Thymus (tissue), 14 donors: ENCODE data around the gene C5orf46. TPM values are rescaled to one million over a fixed set of nuclear protein-coding genes. Genes with fewer than 3 reads are reported as not detected.
A peak's percentile ranks its signal among the peaks of the same experiment; 100 is the strongest.
"Not testable (repeated sequence)": the region's sequence is repeated elsewhere in the genome, so short reads cannot be mapped to it uniquely, and the experiment has no call there.

ENCODE experiments used
- DNase-seq, 9 donors: peaks; one replicate each; pipeline ENCODE4 v3.0.0-alpha.2; 2013; ENCODE audit warnings: low spot score in 9 of 9, low read depth in 6 of 9, missing footprints in 1 of 9
- H3K27ac ChIP-seq, 2 donors: one replicate each; pipeline ENCODE4 v1.5.1; 2013; ENCODE audit warnings: control low read depth in 1 of 2, low read depth in 1 of 2, low read length in 1 of 2, mild to moderate bottlenecking in 1 of 2, moderate library complexity in 1 of 2
- H3K27me3 ChIP-seq, 2 donors: one replicate each; pipeline ENCODE4 v1.5.1; 2013; ENCODE audit warnings: low read length in 1 of 2; ENCODE audit not compliant: control insufficient read depth in 2 of 2, insufficient read depth in 1 of 2
- H3K36me3 ChIP-seq, 2 donors: one replicate each; pipeline ENCODE4 v1.5.1; 2013; ENCODE audit warnings: low read length in 1 of 2, mild to moderate bottlenecking in 1 of 2, moderate library complexity in 1 of 2; ENCODE audit not compliant: control insufficient read depth in 2 of 2, insufficient read depth in 2 of 2
- H3K4me1 ChIP-seq, 2 donors: one replicate each; pipeline ENCODE4 v1.5.1; 2013; ENCODE audit warnings: low read length in 2 of 2; ENCODE audit not compliant: control insufficient read depth in 2 of 2, insufficient read depth in 2 of 2
- H3K4me3 ChIP-seq, 2 donors: one replicate each; pipeline ENCODE4 v1.5.1; 2013; ENCODE audit warnings: low read length in 2 of 2, control low read depth in 1 of 2, mild to moderate bottlenecking in 1 of 2
- H3K9me3 ChIP-seq, 2 donors: one replicate each; pipeline ENCODE4 v1.5.1; 2013; ENCODE audit warnings: low read length in 1 of 2, mild to moderate bottlenecking in 1 of 2; ENCODE audit not compliant: control insufficient read depth in 2 of 2, insufficient read depth in 1 of 2
- WGBS: extraction: QIAGEN DNeasy Blood & Tissue Kit; methylation state at CpG from one replicate; pipeline ENCODE4 v1.1.7; 2013; 5-methylcytosine and 5-hydroxymethylcytosine counted together
- long read RNA-seq, 10 donors: transcript quantifications; one replicate each; lab custom pipeline, GENCODE V29; 2026
- polyA plus RNA-seq: library from polyadenylated mRNA; stranded (reverse); fragments of 200-250 nt; gene quantifications from one replicate; pipeline ENCODE4 v1.2.3, GENCODE V29; 2013
- total RNA-seq: library from RNA; stranded (reverse); fragments of 120-200 nt; gene quantifications from one replicate; pipeline ENCODE4 v1.2.4, GENCODE V29; 2013
- donor health status: healthy.

The C5orf46 gene
- 0.14 TPM for total RNA-seq
- polyA plus RNA-seq = 2.6 TPM
- long read RNA-seq, donor 1 = 0 reads
- long read RNA-seq, donor 2 = 0 reads
- long read RNA-seq, donor 3, partial matches to known transcripts = 0 of 1 reads
- long read RNA-seq, donor 3, other reads (novel, unspliced or antisense) = 0 of 1 reads
- long read RNA-seq, donor 4 = 0 reads
- long read RNA-seq, donor 5, partial matches to known transcripts = 0 of 2 reads
- long read RNA-seq, donor 5, other reads (novel, unspliced or antisense) = 0 of 2 reads
- long read RNA-seq, donor 6 = 0 reads
- long read RNA-seq, donor 7 = 0 reads
- long read RNA-seq, donor 8 = 0 reads
- long read RNA-seq, donor 9 = 0 reads
- long read RNA-seq, donor 10 = 0 reads

DNA sequence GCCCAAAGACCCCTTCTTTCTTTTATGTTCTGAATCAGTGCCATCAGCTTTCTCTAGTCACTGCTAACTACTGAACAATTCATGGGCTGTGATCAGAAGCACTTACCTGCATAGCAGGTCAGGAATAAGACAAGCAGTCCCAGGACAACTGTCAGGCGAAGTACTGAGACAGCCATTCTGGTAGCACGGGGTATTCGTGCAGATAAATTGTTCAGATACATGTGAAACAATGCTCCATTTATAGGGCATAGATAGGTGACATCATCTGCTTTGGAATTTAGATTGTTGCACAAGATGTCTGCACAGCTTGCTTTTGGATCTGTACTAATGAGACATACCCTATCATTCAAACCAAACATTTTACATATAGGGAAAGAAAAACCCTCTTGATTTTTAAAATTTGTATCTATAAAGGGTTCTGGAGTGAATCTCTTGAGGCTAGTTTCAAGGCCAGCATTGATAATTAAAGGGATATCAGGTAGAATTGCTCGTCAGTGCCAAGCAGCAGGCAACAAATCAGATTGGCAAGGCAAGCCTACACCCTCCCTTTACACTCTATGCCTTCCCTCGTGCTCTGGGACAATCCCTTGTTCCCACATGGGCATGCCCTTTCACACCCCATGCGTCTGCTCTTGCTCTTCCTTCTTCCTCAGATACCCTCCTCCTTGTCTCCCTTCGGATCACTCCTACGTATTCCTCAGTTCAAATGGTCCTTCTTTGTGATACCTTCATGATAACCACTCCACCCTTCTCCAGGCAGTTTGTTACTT lies at the start of gene C5orf46:
C5orf46 (minus strand) TSS at position 213 of the 770 bp plus-strand sequence; CDS start at position 176, 37 bp downstream.
- Histone ChIP-seq H3K27ac (no peak within 1 kb of the TSS), H3K36me3 (no peaks in the 10 kb centered on the region), H3K27me3 (no peaks in the 10 kb centered on the region), H3K4me3 (no peak within 1 kb of the TSS), H3K9me3 (no peaks in the 10 kb centered on the region), H3K4me1 (no peaks in the 10 kb centered on the region)
- 92% methylated on average over 8 of the region's 8 CpGs for WGBS
- DNase-seq = no peak

DNA sequence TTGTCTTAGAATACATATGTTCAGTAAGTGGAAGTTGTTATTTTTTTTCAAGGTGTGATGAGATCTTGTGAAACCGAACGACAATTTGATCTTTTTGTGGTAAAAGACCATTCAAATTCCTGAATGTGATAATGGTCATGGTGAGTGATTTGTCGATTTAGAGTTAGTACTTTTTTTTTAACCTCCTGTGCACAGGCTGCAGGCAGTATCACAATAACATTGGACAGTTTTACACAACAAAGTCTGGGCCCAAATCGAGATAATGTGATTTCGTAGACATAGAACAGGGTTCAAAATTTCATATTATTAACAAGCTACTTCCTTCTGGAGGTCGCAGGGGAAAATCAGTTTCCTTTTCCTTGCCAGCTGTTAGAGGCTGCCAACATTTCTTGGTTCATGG lies 48.6 kb upstream of the C5orf46 start:
- Histone ChIP-seq H3K36me3 (no peaks in the 10 kb centered on the region), H3K27me3 (no peaks in the 10 kb centered on the region), H3K4me1 (no peaks in the 10 kb centered on the region), H3K9me3 (no peaks in the 10 kb centered on the region), H3K4me3 (no peak overlapping the region), H3K27ac (no peak overlapping the region)
- no peak for DNase-seq
- 76% methylated on average over 6 of the region's 6 CpGs for WGBS

GRCh38 chr5:147949711-147950573 lies 43.6 kb upstream of the C5orf46 start:
- Histone ChIP-seq H3K27me3 (no peaks in the 10 kb centered on the region), H3K4me1 (no peaks in the 10 kb centered on the region), H3K9me3 (no peaks in the 10 kb centered on the region), H3K27ac (no peak overlapping the region), H3K4me3 (no peak overlapping the region), H3K36me3 (no peaks in the 10 kb centered on the region)
- WGBS = 89% methylated on average over 2 of the region's 2 CpGs
- peak in 2 of 9 donors; percentile 1 to 35 for DNase-seq

DNA sequence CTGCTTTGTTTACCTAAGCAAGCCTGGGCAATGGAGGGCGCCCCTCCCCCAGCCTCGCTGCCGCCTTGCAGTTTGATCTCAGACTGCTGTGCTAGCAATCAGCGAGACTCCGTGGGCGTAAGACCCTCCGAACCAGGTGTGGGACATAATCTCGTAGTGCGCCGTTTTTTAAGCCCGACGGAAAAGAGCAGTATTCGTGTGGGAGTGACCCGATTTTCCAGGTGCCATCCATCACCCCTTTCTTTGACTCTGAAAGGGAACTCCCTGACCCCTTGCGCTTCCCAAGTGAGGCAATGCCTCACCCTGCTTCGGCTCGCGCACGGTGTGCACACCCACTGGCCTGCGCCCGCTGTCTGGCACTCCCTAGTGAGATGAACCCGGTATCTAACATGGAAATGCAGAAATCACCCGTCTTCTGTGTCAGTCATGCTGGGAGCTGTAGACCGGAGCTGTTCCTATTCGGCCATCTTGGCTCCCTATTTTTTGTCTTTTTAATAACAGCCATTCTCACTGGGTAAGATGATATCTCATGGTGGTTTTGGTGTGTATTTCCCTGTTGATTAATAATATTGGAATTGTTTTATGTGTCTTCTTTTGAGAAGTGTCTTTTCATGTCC lies 40.4 kb upstream of the C5orf46 start:
- H3K27ac ChIP-seq, H3K9me3 ChIP-seq, H3K36me3 ChIP-seq, DNase-seq, H3K4me1 ChIP-seq, H3K4me3 ChIP-seq, H3K27me3 ChIP-seq: not testable (repeated sequence)
- WGBS = 97% methylated on average over 25 of the region's 25 CpGs

DNA sequence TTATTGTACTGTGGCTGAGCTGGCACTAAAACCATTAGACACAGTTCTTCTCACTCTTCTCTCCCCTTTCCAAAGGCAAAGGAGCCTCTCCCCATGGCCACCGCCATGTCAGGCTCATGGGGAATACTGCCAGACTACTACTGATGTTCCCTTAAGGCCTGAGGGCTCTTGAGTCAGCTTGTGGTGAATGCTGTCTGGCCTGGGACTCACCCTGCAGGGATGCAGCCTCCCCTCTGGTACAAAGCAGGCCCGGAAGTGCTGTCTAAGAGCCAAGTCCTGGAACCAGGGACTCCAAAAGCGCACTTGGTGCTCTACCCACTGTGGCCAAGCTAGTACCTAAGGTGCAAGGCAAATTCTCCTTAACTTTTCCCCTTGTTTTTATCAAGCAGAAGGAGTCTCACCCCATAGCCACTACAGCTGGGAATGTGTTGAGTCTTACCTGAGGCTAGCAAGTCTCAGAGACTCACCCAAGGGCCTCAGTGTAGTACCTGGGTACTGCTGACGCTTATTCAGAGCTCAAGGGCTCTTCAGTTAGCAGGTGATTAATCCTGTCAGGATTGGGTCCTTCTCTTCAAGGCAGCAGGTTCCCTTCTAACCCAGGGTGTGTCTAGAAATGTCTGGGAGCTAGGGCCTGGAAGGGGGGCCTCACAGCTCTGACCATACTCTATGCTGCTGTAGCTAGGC lies 33.2 kb upstream of the C5orf46 start:
- no peaks in the 10 kb centered on the region for H3K4me1 ChIP-seq
- no peak for DNase-seq
- H3K27me3 ChIP-seq = no peaks in the 10 kb centered on the region
- no peak overlapping the region for H3K27ac ChIP-seq
- no peaks in the 10 kb centered on the region for H3K9me3 ChIP-seq
- no peaks in the 10 kb centered on the region for H3K36me3 ChIP-seq
- 94% methylated on average over 4 of the region's 4 CpGs for WGBS
- no peak overlapping the region for H3K4me3 ChIP-seq

DNA sequence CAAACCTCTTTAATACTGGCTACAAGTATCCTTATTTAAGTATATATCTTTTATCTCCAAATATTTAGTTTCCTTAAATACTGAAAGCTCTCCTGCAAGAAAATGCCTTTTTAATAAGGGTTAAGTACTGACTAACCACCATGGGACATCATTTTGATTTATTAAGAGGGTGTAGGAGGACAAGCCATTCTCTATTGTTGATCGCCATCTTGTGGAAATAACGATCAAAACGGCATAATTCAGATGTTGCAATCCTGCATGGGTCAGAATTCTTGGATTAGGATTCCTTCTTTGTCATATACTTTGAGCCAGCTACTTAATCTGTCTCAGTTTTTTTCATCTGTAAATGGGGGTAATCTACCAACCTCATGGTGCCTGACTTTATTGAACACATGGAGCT lies 28.7 kb upstream of the C5orf46 start:
- 3% methylated on average over 3 of the region's 3 CpGs for WGBS
- H3K9me3 ChIP-seq = no peaks in the 10 kb centered on the region
- H3K27ac ChIP-seq = no peak overlapping the region
- H3K27me3 ChIP-seq = no peaks in the 10 kb centered on the region
- no peaks in the 10 kb centered on the region for H3K36me3 ChIP-seq
- H3K4me1 ChIP-seq = no peaks in the 10 kb centered on the region
- no peak for DNase-seq
- H3K4me3 ChIP-seq = no peak overlapping the region

DNA sequence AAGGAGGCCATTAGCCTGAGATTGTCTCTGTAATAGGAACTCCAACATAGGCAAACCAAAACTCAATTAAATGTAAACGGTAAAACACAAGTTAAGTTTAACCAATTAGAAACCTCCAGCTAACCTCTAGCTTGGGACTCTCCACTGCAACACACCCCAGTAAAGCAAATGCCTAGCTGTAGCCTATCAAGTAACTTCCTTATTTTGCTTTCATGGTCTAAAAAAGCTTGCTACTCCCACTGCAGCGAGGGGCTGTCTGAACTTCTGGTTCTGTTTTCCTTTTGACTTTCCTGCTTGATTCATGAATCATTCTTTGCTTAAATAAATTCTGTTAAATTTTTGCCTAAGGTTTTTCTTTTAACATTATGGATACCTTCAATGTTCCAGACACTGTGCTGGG lies 24.4 kb upstream of the C5orf46 start:
- Histone ChIP-seq H3K27ac (no peak overlapping the region), H3K9me3 (no peaks in the 10 kb centered on the region), H3K4me3 (no peak overlapping the region), H3K27me3 (no peaks in the 10 kb centered on the region), H3K4me1 (no peaks in the 10 kb centered on the region), H3K36me3 (no peaks in the 10 kb centered on the region)
- 51% methylated on average over 2 of the region's 2 CpGs for WGBS
- DNase-seq = no peak

- Histone ChIP-seq H3K27ac (no peak overlapping the region), H3K36me3 (no peaks in the 10 kb centered on the region), H3K9me3 (no peaks in the 10 kb centered on the region), H3K4me1 (no peaks in the 10 kb centered on the region), H3K27me3 (no peaks in the 10 kb centered on the region), H3K4me3 (no peak overlapping the region)
- DNase-seq = no peak
- 23% methylated on average over 3 of the region's 3 CpGs for WGBS
Observed at GRCh38 chr5:147927901-147928300, 21.6 kb upstream of the C5orf46 start.
